Measurements from ENCODE around the gene CLP1.

DNA sequence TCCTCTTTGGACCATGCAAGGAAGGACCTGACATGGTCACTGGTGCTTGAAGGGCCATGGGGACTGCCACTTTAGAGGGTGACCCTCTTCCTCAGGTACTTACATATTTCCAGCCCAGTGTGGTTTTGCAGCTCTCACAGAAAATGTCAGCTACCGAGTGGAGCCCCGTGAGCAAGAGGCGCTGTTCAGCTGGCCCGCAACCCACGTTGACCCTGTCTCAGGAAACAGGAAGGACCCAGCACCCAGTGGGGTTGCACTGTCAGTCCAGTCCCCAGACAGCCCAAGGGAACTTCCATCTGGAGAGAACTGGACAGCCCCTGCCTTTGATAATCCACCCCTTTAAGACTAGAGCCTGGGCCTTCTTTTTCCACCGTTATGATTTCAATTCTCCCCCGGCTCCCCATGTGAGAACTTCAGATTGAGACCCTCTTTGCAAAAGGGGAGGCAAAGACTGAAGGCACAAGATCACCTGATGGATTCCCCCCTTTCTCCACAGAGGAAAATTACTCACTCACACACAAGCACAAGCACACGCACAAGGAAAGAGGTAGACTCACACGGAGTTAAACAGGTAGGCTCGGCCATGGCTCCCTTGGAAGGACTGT is 11.3 kb upstream of the CLP1 start:
- no peak for TF ChIP-seq CTCF (conservative IDR thresholded peaks at IDR 0.05; ENCODE audit: low read depth, low read length)
- no peak for TF ChIP-seq EZH2 (IDR thresholded peaks at IDR 0.05; ENCODE audit: borderline replicate concordance, low read depth, low read length, poor library complexity, severe bottlenecking)

All from A673 (cell line).